Epithelial cell of esophagus (primary cell): ENCODE results near the gene GET3.
"Not testable (repeated sequence)": the region's sequence is repeated elsewhere in the genome, so short reads cannot be mapped to it uniquely, and the experiment has no call there.

Experiments used
- DNase-seq: peaks from one replicate; pipeline ENCODE4 v3.0.0; 2010; ENCODE audit warnings: low read depth
- H3K4me3 ChIP-seq: 2 replicates; pipeline ENCODE4 v1.5.1; 2011; ENCODE audit warnings: mild to moderate bottlenecking, low read length, control low read depth
- CTCF ChIP-seq: IDR thresholded peaks from 2 replicates; pipeline ENCODE4 v1.5.1; 2011; ENCODE audit warnings: low read depth, mild to moderate bottlenecking, low read length, control low read depth, inconsistent platforms; ENCODE audit not compliant: insufficient read depth; ENCODE audit errors: missing control alignments

The GET3 gene

GRCh38 chr19:12723641-12724426 is 13.5 kb upstream of the GET3 start, which contains the start of gene TNPO2:
TNPO2 (minus strand) TSS chr19:12723932; CDS start chr19:12720977, 2,955 bp downstream.
- no peak for TF ChIP-seq CTCF
- DNase-seq = peak; percentile 73
- peak within 1 kb of the TSS; percentile 99 for H3K4me3 ChIP-seq

- H3K4me3 ChIP-seq, DNase-seq: not testable (repeated sequence)
Measured at GRCh38 chr19:12725612-12726011, 11.7 kb upstream of the GET3 start.

GRCh38 chr19:12726988-12727316 is 10.3 kb upstream of the GET3 start:
- no peak overlapping the region for H3K4me3 ChIP-seq
- DNase-seq = no peak
- no peak for TF ChIP-seq CTCF

- H3K4me3 ChIP-seq = no peak overlapping the region
- DNase-seq = peak; percentile 48
- TF ChIP-seq CTCF = no peak
Measured at GRCh38 chr19:12727745-12728433, 9.4 kb upstream of the GET3 start.

GRCh38 chr19:12730064-12730463 is 7.2 kb upstream of the GET3 start:
- no peak for TF ChIP-seq CTCF
- DNase-seq = no peak
- no peak overlapping the region for H3K4me3 ChIP-seq

GRCh38 chr19:12731337-12731736 is 6.0 kb upstream of the GET3 start:
- H3K4me3 ChIP-seq = no peak overlapping the region
- DNase-seq = no peak
- no peak for TF ChIP-seq CTCF

GRCh38 chr19:12733369-12734214 is 3.7 kb upstream of the GET3 start:
- TF ChIP-seq CTCF = peak; percentile 53
- peak; percentile 46 for DNase-seq
- H3K4me3 ChIP-seq = peak overlapping the region; percentile 95
